Cardiac fibroblast (primary cell): ENCODE data around the gene BYSL.

Experiments used
- DNase-seq, 2 donors: peaks; one replicate each; pipeline versions ENCODE4 v3.0.0 to v3.0.0-alpha.2; 2010; ENCODE audit warnings: low read depth in 2 of 2
- H3K4me3 ChIP-seq, 2 donors: replicated peaks in 1 of 2; 1 replicate in 1 of 2; 2 replicates in 1 of 2; pipeline ENCODE4 v1.5.1; 2011; ENCODE audit warnings: low read depth in 2 of 2, low read length in 2 of 2, mild to moderate bottlenecking in 2 of 2, moderate library complexity in 1 of 2
- TF ChIP-seq, protein P1 (sequence below): IDR thresholded peaks from one replicate; pipeline ENCODE4 v1.5.1; 2011; ENCODE audit warnings: low read depth, mild to moderate bottlenecking, low read length, inconsistent platforms

BYSL gene, protein sequence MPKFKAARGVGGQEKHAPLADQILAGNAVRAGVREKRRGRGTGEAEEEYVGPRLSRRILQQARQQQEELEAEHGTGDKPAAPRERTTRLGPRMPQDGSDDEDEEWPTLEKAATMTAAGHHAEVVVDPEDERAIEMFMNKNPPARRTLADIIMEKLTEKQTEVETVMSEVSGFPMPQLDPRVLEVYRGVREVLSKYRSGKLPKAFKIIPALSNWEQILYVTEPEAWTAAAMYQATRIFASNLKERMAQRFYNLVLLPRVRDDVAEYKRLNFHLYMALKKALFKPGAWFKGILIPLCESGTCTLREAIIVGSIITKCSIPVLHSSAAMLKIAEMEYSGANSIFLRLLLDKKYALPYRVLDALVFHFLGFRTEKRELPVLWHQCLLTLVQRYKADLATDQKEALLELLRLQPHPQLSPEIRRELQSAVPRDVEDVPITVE

DNA sequence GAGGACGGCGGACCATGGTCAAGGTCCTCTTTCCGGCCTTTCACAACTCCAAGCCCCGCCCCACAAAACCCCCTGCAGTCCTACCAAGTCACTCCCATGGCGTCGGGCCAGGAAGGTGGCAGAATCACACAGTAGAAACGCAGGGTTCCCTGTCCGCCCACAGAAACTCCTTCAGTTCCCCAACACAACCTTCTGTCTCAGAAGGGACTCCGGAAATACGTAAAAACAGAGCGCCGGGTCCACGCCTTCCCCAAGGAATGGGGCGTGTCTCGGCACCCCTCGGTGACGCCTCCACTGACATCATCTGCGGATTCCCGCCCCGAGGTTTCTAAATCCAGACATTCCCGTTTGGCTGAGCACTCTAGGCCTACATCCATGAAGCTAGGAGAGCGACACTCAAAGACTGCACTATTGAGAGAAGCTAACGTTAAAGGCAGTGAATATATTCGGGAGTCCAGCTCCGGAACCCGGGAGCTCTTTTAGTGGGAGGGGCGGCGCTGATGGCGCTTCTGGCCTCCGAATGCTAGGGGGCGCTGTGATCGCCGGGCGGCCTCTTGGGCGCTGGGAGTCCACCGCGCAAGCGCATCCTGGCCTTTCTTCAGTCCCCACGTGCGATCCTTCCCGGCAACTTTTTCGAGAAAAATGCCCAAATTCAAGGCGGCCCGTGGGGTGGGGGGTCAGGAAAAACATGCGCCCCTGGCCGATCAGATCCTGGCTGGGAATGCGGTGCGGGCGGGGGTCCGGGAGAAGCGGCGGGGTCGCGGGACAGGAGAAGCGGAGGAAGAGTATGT, at the start of gene BYSL, which contains the start of gene MED20:
TSS of gene BYSL (plus strand) at position 579 of the 791 bp plus-strand sequence. CDS start at position 643, 64 bp downstream.
TSS of gene MED20 (minus strand) at position 219 of the 791 bp plus-strand sequence. CDS start at position 98, 121 bp downstream.
- peak within 1 kb of the TSS; percentile 93 to 94 for H3K4me3 ChIP-seq
- DNase-seq: peak; percentile 95 to 97
- TF ChIP-seq, protein P1, sequence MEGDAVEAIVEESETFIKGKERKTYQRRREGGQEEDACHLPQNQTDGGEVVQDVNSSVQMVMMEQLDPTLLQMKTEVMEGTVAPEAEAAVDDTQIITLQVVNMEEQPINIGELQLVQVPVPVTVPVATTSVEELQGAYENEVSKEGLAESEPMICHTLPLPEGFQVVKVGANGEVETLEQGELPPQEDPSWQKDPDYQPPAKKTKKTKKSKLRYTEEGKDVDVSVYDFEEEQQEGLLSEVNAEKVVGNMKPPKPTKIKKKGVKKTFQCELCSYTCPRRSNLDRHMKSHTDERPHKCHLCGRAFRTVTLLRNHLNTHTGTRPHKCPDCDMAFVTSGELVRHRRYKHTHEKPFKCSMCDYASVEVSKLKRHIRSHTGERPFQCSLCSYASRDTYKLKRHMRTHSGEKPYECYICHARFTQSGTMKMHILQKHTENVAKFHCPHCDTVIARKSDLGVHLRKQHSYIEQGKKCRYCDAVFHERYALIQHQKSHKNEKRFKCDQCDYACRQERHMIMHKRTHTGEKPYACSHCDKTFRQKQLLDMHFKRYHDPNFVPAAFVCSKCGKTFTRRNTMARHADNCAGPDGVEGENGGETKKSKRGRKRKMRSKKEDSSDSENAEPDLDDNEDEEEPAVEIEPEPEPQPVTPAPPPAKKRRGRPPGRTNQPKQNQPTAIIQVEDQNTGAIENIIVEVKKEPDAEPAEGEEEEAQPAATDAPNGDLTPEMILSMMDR: peak; percentile 98

DNA sequence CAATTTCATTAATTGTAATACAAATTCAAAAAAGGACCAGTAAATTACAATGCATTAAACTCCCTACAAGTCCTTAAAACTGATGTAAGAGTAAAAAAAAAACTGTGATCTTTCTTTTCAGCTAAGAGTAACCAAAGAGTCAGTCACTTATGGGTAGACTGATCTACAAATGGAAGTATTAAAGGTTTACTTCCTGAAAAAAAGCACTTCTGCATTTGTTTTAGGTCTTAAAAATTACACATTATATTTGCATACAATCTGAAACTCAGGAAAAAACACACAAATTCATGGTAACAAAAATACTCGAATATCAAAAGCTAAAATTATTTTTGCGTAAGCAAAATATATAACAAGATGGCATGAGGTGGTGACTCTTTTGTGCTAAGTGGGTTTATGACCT, 49.6 kb upstream of the BYSL start:
- TF ChIP-seq, protein P1: no peak
- DNase-seq: no peak
- no peak overlapping the region for H3K4me3 ChIP-seq

DNA sequence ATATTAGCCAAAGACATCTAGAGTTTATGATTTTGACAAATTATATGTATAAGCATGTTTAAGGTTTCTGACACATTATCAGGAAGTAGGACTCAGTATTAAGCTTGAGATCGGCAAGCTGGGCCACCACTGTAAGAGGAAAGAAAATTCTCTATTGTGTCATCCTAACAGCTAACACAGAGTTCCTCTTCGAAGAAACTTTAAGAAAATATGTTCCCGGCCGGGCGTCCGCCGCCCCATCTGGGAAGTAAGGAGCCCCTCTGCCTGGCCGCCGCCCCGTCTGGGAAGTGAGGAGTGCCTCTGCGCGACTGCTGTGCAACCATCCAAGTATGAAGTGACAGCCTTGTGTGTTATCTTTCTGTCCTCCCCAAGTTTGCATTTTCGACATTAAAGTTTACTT, 49.2 kb upstream of the BYSL start:
- TF ChIP-seq, protein P1: no peak
- no peak overlapping the region for H3K4me3 ChIP-seq
- DNase-seq: no peak

DNA sequence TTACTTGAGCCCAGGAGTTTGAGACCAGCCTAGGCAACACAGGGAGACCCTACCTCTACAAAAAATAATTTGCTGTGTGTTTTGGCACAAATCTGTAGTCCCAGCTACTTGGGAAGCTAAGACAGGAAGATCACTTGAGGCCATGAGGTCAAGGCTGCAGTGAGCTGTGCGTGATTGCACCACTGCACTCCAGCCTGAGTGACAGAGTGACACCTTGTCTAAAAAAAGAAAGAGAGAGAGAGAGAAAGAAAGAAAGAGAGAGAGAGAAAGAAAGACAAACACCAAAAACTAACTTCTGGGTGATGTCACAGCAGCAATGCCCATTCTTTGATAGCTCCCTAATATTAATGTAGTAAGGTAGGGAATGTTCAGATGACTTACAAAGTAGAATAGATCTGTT, 46.6 kb upstream of the BYSL start:
- DNase-seq: no peak
- TF ChIP-seq, protein P1: no peak
- no peak overlapping the region for H3K4me3 ChIP-seq

DNA sequence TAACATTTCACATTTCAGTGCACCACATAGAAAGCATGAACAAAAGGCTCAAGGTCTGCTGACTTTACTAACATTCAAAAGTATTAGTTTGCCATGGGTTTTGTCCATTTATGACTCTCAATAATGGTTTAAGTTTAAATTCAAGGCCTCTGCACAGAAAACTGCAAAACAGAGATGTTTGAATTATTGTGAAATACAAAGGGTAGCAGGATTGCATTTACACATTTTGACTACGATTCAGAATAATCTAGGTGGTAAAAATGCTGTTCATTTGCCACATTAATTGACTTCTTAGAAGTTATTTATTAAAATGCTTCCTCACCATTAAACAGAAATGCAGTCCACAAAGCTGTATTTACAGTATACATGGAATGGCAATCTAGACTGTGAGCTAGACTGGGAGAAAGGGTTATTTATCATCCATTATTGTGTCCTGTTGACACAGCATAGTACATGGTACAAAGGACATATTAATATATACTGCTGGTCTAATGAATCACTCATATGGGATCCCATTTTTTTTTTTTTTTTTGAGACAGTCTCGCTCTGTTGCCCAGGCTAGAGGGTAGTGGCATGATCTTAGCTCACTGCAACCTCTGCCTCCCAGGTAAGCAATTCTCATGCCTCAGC, 44.1 kb upstream of the BYSL start:
- no peak overlapping the region for H3K4me3 ChIP-seq
- TF ChIP-seq, protein P1: no peak
- no peak for DNase-seq

DNA sequence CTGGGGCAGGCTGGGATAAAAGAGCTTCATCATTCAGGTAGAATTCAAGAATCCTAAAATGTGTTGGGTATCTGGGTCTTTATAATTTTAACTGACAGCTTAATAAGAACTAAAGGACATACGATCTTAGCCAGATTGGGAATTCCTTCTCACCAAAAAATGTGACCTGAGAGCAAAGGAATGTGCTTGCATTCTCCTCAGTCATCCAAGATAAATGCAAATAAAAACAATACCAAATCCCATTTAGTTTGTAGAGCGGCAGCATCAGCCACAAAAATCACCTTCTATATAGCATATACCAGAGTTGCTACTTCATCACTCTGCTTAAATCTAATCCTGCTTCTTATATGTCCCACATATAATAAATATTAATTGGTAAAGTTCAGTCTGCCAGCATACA, 43.1 kb upstream of the BYSL start:
- H3K4me3 ChIP-seq: no peak overlapping the region
- DNase-seq: peak; percentile 31 to 83
- TF ChIP-seq, protein P1: no peak
